Camera-type eye (tissue), 1 donor: ENCODE results near the gene SMARCB1. TPM values are rescaled to one million over a fixed set of nuclear protein-coding genes. Genes with fewer than 3 reads are reported as not detected.

ENCODE experiments used
- total RNA-seq: library from RNA; depleted of rRNA; stranded (reverse); fragments of >200 nt; gene quantifications from one replicate; pipeline ENCODE4 v1.2.3, GENCODE V29; 2014

SMARCB1 gene
- total RNA-seq: 61.6 TPM

GRCh38 chr22:23786752-23787599 lies at the start of gene SMARCB1:
TSS of gene SMARCB1 (plus strand) at chr22:23786966. CDS start at chr22:23787170, 204 bp downstream.

GRCh38 chr22:23750714-23751440 lies 35.9 kb upstream of the SMARCB1 start, which contains the start of gene ZNF70:
TSS of gene ZNF70 (minus strand) at chr22:23751112. CDS start at chr22:23745140, 5,972 bp downstream.

DNA sequence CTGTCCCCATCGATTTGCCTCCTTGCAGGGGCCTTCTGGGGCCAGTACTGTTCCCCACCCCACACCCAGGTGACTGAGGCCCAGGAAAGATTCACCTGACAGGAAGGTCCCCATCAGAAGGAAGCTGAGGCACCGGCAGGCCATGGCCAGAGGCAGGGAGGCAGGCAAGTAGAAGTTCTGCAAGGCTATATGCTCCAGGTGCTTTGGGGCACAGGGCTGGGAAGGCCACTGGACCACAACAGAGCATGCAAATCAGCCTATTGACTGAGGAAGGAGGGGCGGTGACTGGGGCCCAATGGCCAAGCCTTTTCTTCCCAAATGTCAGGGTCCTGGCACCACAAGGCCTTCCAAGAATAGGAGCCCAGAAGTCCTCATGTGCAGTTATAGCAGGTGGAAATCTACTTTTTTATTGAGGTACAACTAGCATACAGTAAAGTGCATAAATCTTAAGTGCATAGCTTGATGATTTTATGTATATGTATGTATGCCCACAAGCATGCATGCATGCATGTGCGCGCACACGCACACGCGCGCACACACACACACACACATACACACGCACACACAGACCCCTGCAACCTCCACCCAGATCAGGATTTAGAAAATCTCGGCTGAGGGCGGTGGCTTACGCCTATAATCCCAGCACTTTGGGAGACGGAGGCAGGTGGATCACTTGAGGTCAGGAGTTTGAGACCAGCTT lies 32.4 kb upstream of the SMARCB1 start, which contains the start of gene VPREB3:
VPREB3 (minus strand) TSS at position 206 of the 700 bp plus-strand sequence; CDS start at position 144, 62 bp downstream.

GRCh38 chr22:23762842-23763578 lies 23.8 kb upstream of the SMARCB1 start, which contains the start of gene C22orf15:
TSS of gene C22orf15 (plus strand) at chr22:23762990. CDS start at chr22:23763307, 317 bp downstream.

GRCh38 chr22:23767673-23768548 lies 18.9 kb upstream of the SMARCB1 start, which contains the start of gene CHCHD10:
TSS of gene CHCHD10 (minus strand) at chr22:23767972. CDS start at chr22:23767874, 98 bp downstream.

DNA sequence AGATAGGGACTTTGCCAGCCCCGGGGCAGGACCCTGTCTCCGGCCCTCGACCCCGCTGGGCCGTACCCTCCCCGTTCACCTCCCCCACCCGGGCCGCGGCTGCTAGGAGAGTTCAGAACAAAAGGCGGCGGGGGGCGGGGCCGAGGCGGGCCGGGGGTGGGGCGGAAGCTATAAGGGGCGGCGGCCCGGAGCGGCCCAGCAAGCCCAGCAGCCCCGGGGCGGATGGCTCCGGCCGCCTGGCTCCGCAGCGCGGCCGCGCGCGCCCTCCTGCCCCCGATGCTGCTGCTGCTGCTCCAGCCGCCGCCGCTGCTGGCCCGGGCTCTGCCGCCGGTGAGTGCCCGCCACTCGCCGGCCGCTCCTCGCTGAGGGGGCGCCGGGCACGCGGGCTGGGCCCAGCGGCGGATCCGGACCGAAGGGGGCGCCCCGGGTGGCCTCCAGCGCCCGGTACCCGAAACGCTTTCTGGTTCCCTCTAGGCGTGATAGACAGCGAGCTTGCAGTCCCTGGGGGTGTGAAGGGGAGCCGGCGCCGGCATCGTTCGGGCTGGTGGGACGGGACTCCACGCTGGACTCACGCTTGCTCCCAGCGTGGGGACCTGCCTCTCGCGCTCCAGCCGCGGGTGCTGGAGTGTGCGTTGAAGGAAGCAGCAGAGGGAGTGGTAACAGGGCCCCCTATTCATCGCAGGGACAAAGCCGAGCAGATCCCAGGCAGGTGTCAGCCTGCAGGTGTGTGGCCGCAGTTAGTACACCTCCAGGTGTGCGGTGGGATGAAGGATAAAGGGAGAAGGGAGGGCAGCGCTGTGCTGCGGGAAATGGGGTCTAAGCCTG lies 13.9 kb upstream of the SMARCB1 start, which contains the start of gene MMP11:
MMP11 (plus strand) TSS at position 201 of the 825 bp plus-strand sequence; CDS start at position 223, 22 bp downstream.

DNA sequence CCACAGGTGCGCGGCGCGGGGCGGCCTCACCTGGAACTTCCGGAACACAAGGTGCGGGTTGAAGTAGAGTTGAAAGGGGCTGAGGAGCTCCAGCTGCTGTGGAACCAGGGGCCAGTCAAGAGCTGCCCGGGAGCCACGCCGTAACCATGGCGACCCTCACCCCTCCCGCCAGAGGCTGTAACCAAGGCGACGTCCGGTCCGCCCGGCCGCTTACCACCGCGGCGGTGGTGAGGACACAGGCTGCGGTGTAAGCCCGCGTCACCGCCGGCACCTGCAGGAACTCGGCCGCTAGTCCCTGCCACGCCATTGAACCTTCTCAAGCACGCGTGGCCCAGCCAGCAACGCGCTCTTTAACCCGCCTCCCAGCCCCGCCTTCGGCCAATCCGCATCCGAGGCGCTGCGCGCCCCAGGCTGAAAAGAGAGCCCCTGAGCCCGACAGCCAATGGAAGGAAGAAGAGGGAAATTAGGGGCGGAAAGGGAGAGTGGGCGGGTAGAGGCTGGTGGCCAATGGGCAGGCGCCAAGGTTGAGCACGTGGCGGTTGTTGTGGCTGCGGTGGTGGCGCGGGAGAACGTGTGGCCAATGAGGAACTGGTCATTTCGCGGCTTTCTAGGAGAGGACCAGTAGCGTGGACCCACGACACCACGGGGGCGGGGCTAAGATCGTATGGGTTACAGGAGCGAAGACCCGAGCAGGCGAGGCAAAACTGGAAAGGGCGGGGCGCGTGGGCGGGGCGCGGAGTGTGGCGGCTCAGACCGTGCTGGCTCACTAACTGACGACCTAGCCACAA lies 52.1 kb downstream of the SMARCB1 start, which contains the start of gene DERL3:
DERL3 (minus strand) TSS at position 326 of the 788 bp plus-strand sequence; CDS start at position 307, 19 bp downstream.

GRCh38 chr22:23857606-23858483 lies 71.1 kb downstream of the SMARCB1 start, which contains the start of gene SLC2A11:
TSS of gene SLC2A11 (plus strand) at chr22:23857875. CDS start at chr22:23858000, 125 bp downstream.

Other genes with a start within 250 kb of the SMARCB1 start
- not detected for gene IGLL1, start 206.7 kb upstream of the SMARCB1 start, total RNA-seq
- 0.77 TPM for gene DRICH1, start 154.6 kb upstream of the SMARCB1 start, total RNA-seq
- gene RGL4, start 96.0 kb upstream of the SMARCB1 start, total RNA-seq: not detected
- 11.4 TPM for gene ZNF70, start 35.9 kb upstream of the SMARCB1 start, total RNA-seq
- not detected for gene VPREB3, start 32.5 kb upstream of the SMARCB1 start, total RNA-seq
- 0.88 TPM for gene C22orf15, start 24.0 kb upstream of the SMARCB1 start, total RNA-seq
- gene CHCHD10, start 19.0 kb upstream of the SMARCB1 start, total RNA-seq: 4.8 TPM
- 13.6 TPM for gene MMP11, start 14.1 kb upstream of the SMARCB1 start, total RNA-seq
- 1.2 TPM for gene DERL3, start 52.0 kb downstream of the SMARCB1 start, total RNA-seq
- gene SLC2A11, start 70.9 kb downstream of the SMARCB1 start, total RNA-seq: 33.2 TPM
- 98.0 TPM for gene MIF, start 107.4 kb downstream of the SMARCB1 start, total RNA-seq
- 2.8 TPM for gene GSTT2B, start 174.2 kb downstream of the SMARCB1 start, total RNA-seq
- not detected for gene DDTL, start 179.9 kb downstream of the SMARCB1 start, total RNA-seq
- gene DDT, start 187.5 kb downstream of the SMARCB1 start, total RNA-seq: 44.5 TPM
- not detected for gene GSTT2, start 193.2 kb downstream of the SMARCB1 start, total RNA-seq
- not detected for gene GSTT4, start 218.5 kb downstream of the SMARCB1 start, total RNA-seq
- gene CABIN1, start 224.3 kb downstream of the SMARCB1 start, total RNA-seq: 71.1 TPM